Heart left ventricle (tissue), 13 donors: Measurements from ENCODE around the gene SNX18.

ENCODE experiments used
- CTCF ChIP-seq, 12 donors: fragments of 200-600 bp; sonication (generic) in 4 of 12; IDR thresholded peaks; one replicate each; pipeline versions ENCODE4 v1.5.0 to v1.8.0; 2018 to 2022; ENCODE audit warnings: antibody characterized with exemption in 12 of 12, mild to moderate bottlenecking in 5 of 12
- POLR2A ChIP-seq, 2 donors: fragments of 450-650 bp; IDR thresholded peaks; one replicate each; pipeline ENCODE4 v1.6.1; 2017; ENCODE audit warnings: antibody characterized with exemption in 2 of 2, mild to moderate bottlenecking in 2 of 2, moderate library complexity in 2 of 2
- donor health status: ischemic (EF 13 %, LVEDD 7.1; RV severe dilation, severe dysfunction).
- donor health status: DM: no; HTN: yes; CAD: no.
- donor health status: DM: no; HTN: no; CAD: no.
- donor health status: ischemic (EF 25% LVEDD 6.9; RV normal size, moderate dysfunction).
- donor health status: ischemic (EF 25% LVEDD 5.7; RV mildly dilated, moderate dysfunction).
- donor health status: ischemic (EF 35%, LVEDD 5.7; RV mildly dilated, moderate dysfunction).
- donor health status: nonischemic (EF 11% LVEDD 7.7; RV severe dilation, severe dysfunction).
- donor health status: DM: yes; HTN: yes; CAD: no.
- donor health status: PGD.
- donor health status: ischemic (EF 29% LVEDD 5.4; RV normal size, mild dysfunction).
- donor health status: nonischemic (EF 23%, LVEDD 6.1; RV moderate dilation, normal function).

- no peak for TF ChIP-seq CTCF (IDR thresholded peaks at IDR 0.05)
- TF ChIP-seq POLR2A (IDR thresholded peaks at IDR 0.05) = no peak
Measured at GRCh38 chr5:54528633-54529209, 11.2 kb downstream of the SNX18 start.
